Gastroesophageal sphincter (tissue), 3 donors: Measurements from ENCODE around the gene TPP2.

Source experiments
- CTCF ChIP-seq, 4 experiments: fragments of 200-600 bp in 2 of 4; fragments of 450-650 bp in 2 of 4; sonication (generic) in 1 of 4; IDR thresholded peaks; one replicate each; pipeline ENCODE4 v1.5.1; 2017 to 2019; ENCODE audit warnings: antibody characterized with exemption in 4 of 4, mild to moderate bottlenecking in 2 of 4, moderate library complexity in 2 of 4
- EP300 ChIP-seq: sonication (generic); formaldehyde crosslinking; IDR thresholded peaks from one replicate; pipeline ENCODE4 v1.6.1; 2017; ENCODE audit warnings: antibody characterized with exemption, mild to moderate bottlenecking
- POLR2A ChIP-seq, 2 donors: fragments of 450-650 bp; IDR thresholded peaks; one replicate each; pipeline ENCODE4 v1.6.1; 2017; ENCODE audit warnings: antibody characterized with exemption in 2 of 2, mild to moderate bottlenecking in 2 of 2, moderate library complexity in 1 of 2
- POLR2AphosphoS5 ChIP-seq: sonication (generic); formaldehyde crosslinking; IDR thresholded peaks from one replicate; pipeline ENCODE4 v1.6.1; 2017; ENCODE audit warnings: antibody characterized with exemption

DNA sequence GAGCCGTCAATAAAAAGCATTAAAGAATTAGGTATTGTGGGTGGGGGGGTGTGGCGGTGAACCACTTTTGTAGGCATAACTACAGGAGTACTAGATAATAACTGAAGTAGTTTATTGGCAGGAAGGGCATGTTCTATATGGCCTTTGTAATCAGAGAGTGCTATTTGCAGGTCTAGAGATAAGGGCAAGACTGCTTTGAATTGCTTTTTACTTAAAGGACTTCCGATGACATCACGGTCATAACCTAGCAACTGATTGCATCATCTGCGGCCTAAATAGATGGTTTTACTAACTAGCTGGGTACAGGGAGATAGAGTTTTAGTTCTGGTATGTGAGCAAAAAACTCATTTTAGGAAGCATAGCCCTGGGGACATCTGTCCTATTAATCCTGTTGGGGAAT is 73.3 kb downstream of the TPP2 start:
- TF ChIP-seq CTCF (IDR thresholded peaks at IDR 0.05): no peak
- no peak for TF ChIP-seq POLR2A (IDR thresholded peaks at IDR 0.05)
- no peak for TF ChIP-seq EP300
- TF ChIP-seq POLR2AphosphoS5: no peak
